A673 (cell line): ENCODE data around the gene ATP6V0C. TPM values are rescaled to one million over a fixed set of nuclear protein-coding genes. Genes with fewer than 3 reads are reported as not detected.
A peak's percentile ranks its signal among the peaks of the same experiment; 100 is the strongest.

ENCODE experiments used
- BruUV-seq: library from RNA; stranded (reverse); fragments of 400-500 nt; replicated peaks from 2 replicates; lab custom pipeline; 2021; lab: Mats Ljungman, UMichigan
- CTCF ChIA-PET: fragments of 300-600 bp; sonication (Branson Sonifier 250); formaldehyde crosslinking; loops from one replicate; lab custom pipeline; 2022; ENCODE audit warnings: antibody characterized with exemption; lab: Charles Lee
- POLR2A ChIA-PET: fragments of 300-600 bp; sonication (Branson Sonifier 250); formaldehyde crosslinking; loops from one replicate; lab custom pipeline; 2022; ENCODE audit warnings: antibody characterized with exemption; ENCODE audit not compliant: low non-redundant PET; lab: Charles Lee
- DNase-seq: peaks from one replicate; pipeline ENCODE4 v3.0.0-alpha.2; 2015; ENCODE audit warnings: low spot score
- H3K27ac ChIP-seq: fragments of 200-600 bp; sonication (generic); 2 replicates; pipeline ENCODE4 v1.5.1; 2016; ENCODE audit warnings: mixed run types, low read depth, mild to moderate bottlenecking, mixed read lengths, antibody characterized with exemption, low read length; ENCODE audit not compliant: poor library complexity, severe bottlenecking
- H3K27me3 ChIP-seq: fragments of 200-600 bp; sonication (generic); replicated peaks from 2 replicates; pipeline ENCODE4 v1.6.1; 2017; ENCODE audit warnings: mixed run types, low read depth, mild to moderate bottlenecking, mixed read lengths, antibody characterized with exemption, low read length; ENCODE audit not compliant: insufficient read depth, poor library complexity
- H3K36me3 ChIP-seq: fragments of 200-600 bp; sonication (generic); 2 replicates; pipeline ENCODE4 v1.6.1; 2016; ENCODE audit warnings: mixed run types, mild to moderate bottlenecking, mixed read lengths, antibody characterized with exemption, low read length; ENCODE audit not compliant: insufficient read depth, poor library complexity, severe bottlenecking
- H3K4me1 ChIP-seq: fragments of 200-600 bp; sonication (generic); 2 replicates; pipeline ENCODE4 v1.6.1; 2017; ENCODE audit warnings: mixed run types, mild to moderate bottlenecking, mixed read lengths, antibody characterized with exemption, low read length; ENCODE audit not compliant: insufficient read depth, poor library complexity, severe bottlenecking
- H3K4me3 ChIP-seq: fragments of 200-600 bp; sonication (generic); 2 replicates; pipeline ENCODE4 v1.5.1; 2016; ENCODE audit warnings: low read depth, mixed run types, mild to moderate bottlenecking, mixed read lengths, low read length; ENCODE audit not compliant: poor library complexity, severe bottlenecking
- H3K9me3 ChIP-seq: fragments of 200-600 bp; sonication (generic); 2 replicates; pipeline ENCODE4 v1.6.1; 2016; ENCODE audit warnings: mixed run types, low read depth, mild to moderate bottlenecking, mixed read lengths, antibody characterized with exemption, low read length; ENCODE audit not compliant: poor library complexity, severe bottlenecking
- CTCF ChIP-seq: fragments of 300-800, 200-600 bp; sonication (generic); conservative IDR thresholded peaks from 2 replicates; pipeline ENCODE4 v1.5.1; 2017; ENCODE audit warnings: low read depth, mild to moderate bottlenecking, antibody characterized with exemption, low read length, moderate library complexity, mixed read lengths
- EZH2 ChIP-seq: fragments of 200-600 bp; sonication (generic); IDR thresholded peaks from 2 replicates; pipeline ENCODE4 v1.6.1; 2017; ENCODE audit warnings: borderline replicate concordance, low read depth, mild to moderate bottlenecking, mixed read lengths, antibody characterized with exemption, low read length; ENCODE audit not compliant: poor library complexity, severe bottlenecking
- intact Hi-C: fragments of 100-400 bp; cut with micrococcal nuclease; formaldehyde crosslinking; loops from one replicate; pipeline ENCODE4 v1.10.0; 2022; ENCODE audit not compliant: unreplicated experiment
- total RNA-seq: library from RNA; stranded (reverse); gene quantifications from 2 replicates; pipeline ENCODE4 v1.2.3, GENCODE V29; 2021

Gene ATP6V0C
- total RNA-seq, 1 experiment from 2014 or later: 252 TPM

- Histone ChIP-seq H3K4me3 (no peak overlapping the region), H3K9me3 (no peaks in the 10 kb centered on the region), H3K27ac (peak overlapping the region; percentile 97), H3K27me3 (no peaks in the 10 kb centered on the region), H3K36me3 (peaks cover 8% of the 10 kb centered on the region), H3K4me1 (peaks cover 46% of the 10 kb centered on the region)
- no TSS peak for BruUV-seq
- TF ChIP-seq CTCF (no peak), EZH2 (no peak)
- DNase-seq: no peak
- POLR2A ChIA-PET: no interaction called here
- CTCF ChIA-PET: no interaction called here
- intact Hi-C loops: no loop called here
Observed at GRCh38 chr16:2466667-2467527, 46.9 kb upstream of the ATP6V0C start.

GRCh38 chr16:2467528-2468232, 46.1 kb upstream of the ATP6V0C start:
- no TSS peak for BruUV-seq
- peak; percentile 93 for DNase-seq
- Histone ChIP-seq H3K4me1 (peaks cover 54% of the 10 kb centered on the region), H3K4me3 (peak overlapping the region; percentile 48), H3K9me3 (no peaks in the 10 kb centered on the region), H3K27ac (peak overlapping the region; percentile 97), H3K27me3 (no peaks in the 10 kb centered on the region), H3K36me3 (peaks cover 2% of the 10 kb centered on the region)
- CTCF ChIA-PET: interaction anchor here (0.7 kb wide), 1 partner anchor 46 kb away, joined by 7 read pairs; the partner anchor contains the start of gene ATP6V0C
- intact Hi-C loops: no loop called here
- POLR2A ChIA-PET: no interaction called here
- TF ChIP-seq CTCF (no peak), EZH2 (no peak)

- Histone ChIP-seq H3K27me3 (no peaks in the 10 kb centered on the region), H3K27ac (peak overlapping the region; percentile 97), H3K4me1 (peaks cover 60% of the 10 kb centered on the region), H3K36me3 (no peaks in the 10 kb centered on the region), H3K4me3 (peak overlapping the region; percentile 48), H3K9me3 (no peaks in the 10 kb centered on the region)
- ChIA-PET POLR2A (interaction anchor here (0.5 to 0.7 kb wide), 5 partner anchors 18 to 486 kb away, joined by 4 to 18 read pairs (median 11); no protein-coding TSS in a partner anchor), CTCF (interaction anchor here (0.7 kb wide), 1 partner anchor 45 kb away, joined by 7 read pairs; the partner anchor contains the start of gene ATP6V0C)
- BruUV-seq: no TSS peak
- intact Hi-C loops: no loop called here
- DNase-seq: peak; percentile 64
- TF ChIP-seq CTCF: no peak
- TF ChIP-seq EZH2: no peak
Observed at GRCh38 chr16:2468233-2468724, 45.5 kb upstream of the ATP6V0C start.
